MM.1S (cell line): ENCODE measurements around the gene SHROOM3.

ENCODE experiments used
- DNase-seq: peaks from one replicate; pipeline ENCODE4 v3.0.0-alpha.2; 2015
- H2AFZ ChIP-seq: fragments of 300-600 bp; sonication (generic); 2 replicates; pipeline ENCODE4 v1.6.0; 2016; ENCODE audit warnings: antibody characterized with exemption, low read length
- H3F3A ChIP-seq: fragments of 300-600 bp; sonication (generic); 2 replicates; pipeline ENCODE4 v1.6.1; 2016; ENCODE audit warnings: mild to moderate bottlenecking, antibody characterized with exemption, low read length, moderate library complexity, mixed read lengths; ENCODE audit not compliant: insufficient read depth
- H3K27ac ChIP-seq: fragments of 300-600 bp; sonication (generic); 2 replicates; pipeline ENCODE4 v1.5.1; 2016; ENCODE audit warnings: mild to moderate bottlenecking, low read length
- H3K27me3 ChIP-seq: fragments of 300-600 bp; sonication (generic); replicated peaks from 2 replicates; pipeline ENCODE4 v1.6.0; 2016; ENCODE audit warnings: low read length; ENCODE audit not compliant: insufficient read depth
- H3K36me3 ChIP-seq: fragments of 300-600 bp; sonication (generic); replicated peaks from 2 replicates; pipeline ENCODE4 v1.6.1; 2016; ENCODE audit warnings: mild to moderate bottlenecking, low read length, mixed read lengths; ENCODE audit not compliant: insufficient read depth
- H3K4me1 ChIP-seq: fragments of 300-600 bp; sonication (generic); 2 replicates; pipeline ENCODE4 v1.6.1; 2016; ENCODE audit warnings: low read length, mixed read lengths
- H3K4me2 ChIP-seq: fragments of 300-600 bp; sonication (generic); 2 replicates; pipeline ENCODE4 v1.6.0; 2016; ENCODE audit warnings: low read depth, low read length
- H3K4me3 ChIP-seq: fragments of 300-600 bp; sonication (generic); 2 replicates; pipeline ENCODE4 v1.5.1; 2016; ENCODE audit warnings: low read length, mixed read lengths
- H3K79me2 ChIP-seq: fragments of 300-600 bp; sonication (generic); 2 replicates; pipeline ENCODE4 v1.6.1; 2016; ENCODE audit warnings: mixed run types, low read length, mixed read lengths
- H3K9ac ChIP-seq: fragments of 300-600 bp; sonication (generic); 2 replicates; pipeline ENCODE4 v1.6.1; 2016; ENCODE audit warnings: low read length, mixed read lengths
- H3K9me2 ChIP-seq: fragments of 300-600 bp; sonication (generic); replicated peaks from 2 replicates; pipeline ENCODE4 v1.6.1; 2016; ENCODE audit warnings: mild to moderate bottlenecking, low read length, mixed read lengths; ENCODE audit not compliant: insufficient read depth
- H3K9me3 ChIP-seq: fragments of 300-600 bp; sonication (generic); replicated peaks from 2 replicates; pipeline ENCODE4 v1.6.1; 2016; ENCODE audit warnings: mild to moderate bottlenecking, low read length, mixed read lengths; ENCODE audit not compliant: insufficient read depth
- H4K20me1 ChIP-seq: fragments of 300-600 bp; sonication (generic); 2 replicates; pipeline ENCODE4 v1.6.1; 2016; ENCODE audit warnings: mild to moderate bottlenecking, low read length, moderate library complexity, mixed read lengths; ENCODE audit not compliant: insufficient read depth
- EZH2 ChIP-seq: fragments of 300-600 bp; sonication (generic); optimal IDR thresholded peaks from 2 replicates; pipeline ENCODE3; 2017; ENCODE audit warnings: low read depth, mild to moderate bottlenecking, antibody characterized with exemption, low read length, mixed read lengths
- EZH2phosphoT487 ChIP-seq: fragments of 300-600 bp; sonication (generic); IDR thresholded peaks from 2 replicates; pipeline ENCODE4 v1.6.1; 2018; ENCODE audit warnings: antibody characterized with exemption, low read length
- TF ChIP-seq, protein P1 (sequence below): fragments of 300-600 bp; sonication (generic); IDR thresholded peaks from 2 replicates; pipeline ENCODE4 v1.5.1; 2016; ENCODE audit warnings: antibody characterized with exemption, low read length, mixed read lengths

The SHROOM3 gene

GRCh38 chr4:76605099-76605563 lies 170.1 kb downstream of the SHROOM3 start:
- H3K36me3 ChIP-seq: no peaks in the 10 kb centered on the region
- no peak for DNase-seq
- H3K27me3 ChIP-seq: no peaks in the 10 kb centered on the region
- TF ChIP-seq EZH2phosphoT487: no peak
- TF ChIP-seq EZH2: no peak
- TF ChIP-seq, protein P1, sequence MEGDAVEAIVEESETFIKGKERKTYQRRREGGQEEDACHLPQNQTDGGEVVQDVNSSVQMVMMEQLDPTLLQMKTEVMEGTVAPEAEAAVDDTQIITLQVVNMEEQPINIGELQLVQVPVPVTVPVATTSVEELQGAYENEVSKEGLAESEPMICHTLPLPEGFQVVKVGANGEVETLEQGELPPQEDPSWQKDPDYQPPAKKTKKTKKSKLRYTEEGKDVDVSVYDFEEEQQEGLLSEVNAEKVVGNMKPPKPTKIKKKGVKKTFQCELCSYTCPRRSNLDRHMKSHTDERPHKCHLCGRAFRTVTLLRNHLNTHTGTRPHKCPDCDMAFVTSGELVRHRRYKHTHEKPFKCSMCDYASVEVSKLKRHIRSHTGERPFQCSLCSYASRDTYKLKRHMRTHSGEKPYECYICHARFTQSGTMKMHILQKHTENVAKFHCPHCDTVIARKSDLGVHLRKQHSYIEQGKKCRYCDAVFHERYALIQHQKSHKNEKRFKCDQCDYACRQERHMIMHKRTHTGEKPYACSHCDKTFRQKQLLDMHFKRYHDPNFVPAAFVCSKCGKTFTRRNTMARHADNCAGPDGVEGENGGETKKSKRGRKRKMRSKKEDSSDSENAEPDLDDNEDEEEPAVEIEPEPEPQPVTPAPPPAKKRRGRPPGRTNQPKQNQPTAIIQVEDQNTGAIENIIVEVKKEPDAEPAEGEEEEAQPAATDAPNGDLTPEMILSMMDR: no peak
- no peak overlapping the region for H3K4me2 ChIP-seq
- no peak overlapping the region for H3K27ac ChIP-seq
- no peak overlapping the region for H3K9ac ChIP-seq
- H4K20me1 ChIP-seq: no peaks in the 10 kb centered on the region
- H3K4me1 ChIP-seq: peaks cover 55% of the 10 kb centered on the region
- H3K9me3 ChIP-seq: no peaks in the 10 kb centered on the region
- no peaks in the 10 kb centered on the region for H3K79me2 ChIP-seq
- H3K4me3 ChIP-seq: no peak overlapping the region
- H3F3A ChIP-seq: peaks cover 20% of the 10 kb centered on the region
- no peaks in the 10 kb centered on the region for H3K9me2 ChIP-seq
- H2AFZ ChIP-seq: no peak overlapping the region

GRCh38 chr4:76606645-76607265 lies 171.7 kb downstream of the SHROOM3 start:
- H3K4me3 ChIP-seq: peak overlapping the region; percentile 37
- no peaks in the 10 kb centered on the region for H3K36me3 ChIP-seq

GRCh38 chr4:76607266-76607799 lies 172.3 kb downstream of the SHROOM3 start:
- H3K9me3 ChIP-seq: no peaks in the 10 kb centered on the region
- DNase-seq: peak; percentile 96
- peak overlapping the region; percentile 60 for H3K9ac ChIP-seq
- no peaks in the 10 kb centered on the region for H3K36me3 ChIP-seq
- peak overlapping the region; percentile 37 for H3K4me3 ChIP-seq
- H3F3A ChIP-seq: peaks cover 20% of the 10 kb centered on the region
- H3K4me2 ChIP-seq: peak overlapping the region; percentile 78
- H2AFZ ChIP-seq: peak overlapping the region; percentile 8; the same call in 1 of the 2 replicates
- H3K27me3 ChIP-seq: no peaks in the 10 kb centered on the region
- peaks cover 5% of the 10 kb centered on the region for H3K79me2 ChIP-seq
- peaks cover 55% of the 10 kb centered on the region for H3K4me1 ChIP-seq
- TF ChIP-seq, protein P1: no peak
- TF ChIP-seq EZH2 (no peak), EZH2phosphoT487 (no peak)
- H3K9me2 ChIP-seq: no peaks in the 10 kb centered on the region
- H3K27ac ChIP-seq: peak overlapping the region; percentile 95
- H4K20me1 ChIP-seq: no peaks in the 10 kb centered on the region

More at GRCh38 chr4:76606645-76607265, 171.7 kb downstream of the SHROOM3 start:
- Histone ChIP-seq H3K9me3 (no peaks in the 10 kb centered on the region), H3K9ac (peak overlapping the region; percentile 60), H3K79me2 (peaks cover 5% of the 10 kb centered on the region), H3K4me1 (peaks cover 60% of the 10 kb centered on the region), H3K27me3 (no peaks in the 10 kb centered on the region), H3K9me2 (no peaks in the 10 kb centered on the region), H4K20me1 (no peaks in the 10 kb centered on the region), H2AFZ (peak overlapping the region; percentile 8; the same call in 1 of the 2 replicates), H3K27ac (peak overlapping the region; percentile 95), H3F3A (peaks cover 20% of the 10 kb centered on the region), H3K4me2 (peak overlapping the region; percentile 78)
- TF ChIP-seq EZH2phosphoT487: no peak
- TF ChIP-seq, protein P1: no peak
- no peak for TF ChIP-seq EZH2
- DNase-seq: peak; percentile 42
